Subcutaneous abdominal adipose tissue (tissue), 5 donors: Measurements from ENCODE around the gene FMN1.

ENCODE experiments used
- H3K27ac ChIP-seq: one replicate; pipeline ENCODE4 v1.7.0; 2013; ENCODE audit warnings: low read depth, mild to moderate bottlenecking, inconsistent platforms, low read length, moderate library complexity
- H3K27me3 ChIP-seq, 5 donors: one replicate each; pipeline ENCODE4 v1.7.0; 2013; ENCODE audit warnings: low read length in 5 of 5, inconsistent platforms in 1 of 5; ENCODE audit not compliant: control insufficient read depth in 5 of 5, insufficient read depth in 4 of 5
- H3K36me3 ChIP-seq, 5 donors: one replicate each; pipeline ENCODE4 v1.7.0; 2013; ENCODE audit warnings: low read length in 5 of 5; ENCODE audit not compliant: control insufficient read depth in 5 of 5, insufficient read depth in 5 of 5
- H3K4me1 ChIP-seq, 5 donors: one replicate each; pipeline ENCODE4 v1.7.0; 2013; ENCODE audit warnings: low read length in 5 of 5, mild to moderate bottlenecking in 3 of 5, moderate library complexity in 1 of 5; ENCODE audit not compliant: control insufficient read depth in 5 of 5, insufficient read depth in 5 of 5
- H3K4me3 ChIP-seq, 5 donors: one replicate each; pipeline ENCODE4 v1.7.0; 2013; ENCODE audit warnings: low read length in 5 of 5, low read depth in 1 of 5
- H3K9ac ChIP-seq, 5 donors: one replicate each; pipeline ENCODE4 v1.7.0; 2013; ENCODE audit warnings: low read length in 5 of 5, mild to moderate bottlenecking in 4 of 5, moderate library complexity in 3 of 5
- H3K9me3 ChIP-seq, 5 donors: one replicate each; pipeline ENCODE4 v1.7.0; 2013; ENCODE audit warnings: low read length in 5 of 5; ENCODE audit not compliant: control insufficient read depth in 5 of 5
- donor health status: healthy.
- donor health status: healthy.
- donor health status: healthy.
- donor health status: healthy.
- donor health status: healthy.

Gene FMN1

DNA sequence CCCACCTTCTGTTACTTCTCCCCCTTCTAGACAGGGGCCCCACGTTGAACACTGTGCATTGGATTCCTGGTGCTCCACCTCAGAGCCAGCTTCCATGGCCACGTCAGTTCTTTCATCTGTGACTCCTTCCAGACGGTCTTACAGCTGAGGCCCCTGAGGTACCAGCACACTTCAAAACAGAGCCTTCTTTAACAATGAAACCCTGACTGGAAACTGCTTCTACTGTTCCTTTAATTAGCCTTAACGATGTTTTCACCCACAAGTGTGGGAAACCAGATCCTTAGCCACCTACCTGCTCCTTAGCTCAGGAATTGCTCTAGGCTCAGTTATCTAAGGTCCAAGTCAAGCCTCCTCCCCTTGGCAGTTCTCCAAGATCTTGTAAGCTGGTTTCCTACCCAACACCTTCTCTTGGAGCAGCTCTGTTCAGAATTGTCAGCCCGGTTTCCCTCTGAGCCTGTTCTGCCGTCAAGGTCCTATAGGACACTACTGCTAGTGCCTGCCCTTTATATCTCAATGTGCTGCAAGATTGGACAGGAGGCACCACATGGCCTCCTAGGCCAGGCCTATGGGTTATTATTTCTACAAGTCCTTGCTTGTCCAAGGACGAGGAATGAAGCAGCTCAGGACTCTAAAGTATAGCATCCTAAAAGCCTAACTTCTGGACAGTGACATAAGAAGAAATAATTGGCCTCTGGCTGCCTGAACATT, 80.7 kb downstream of the FMN1 start:
- Histone ChIP-seq H3K4me3 (no peak overlapping the region), H3K27me3 (peaks cover 0 to 4% (median 0%) of the 10 kb centered on the region in 5 donors), H3K4me1 (no peaks in the 10 kb centered on the region), H3K36me3 (no peaks in the 10 kb centered on the region), H3K9me3 (no peaks in the 10 kb centered on the region), H3K9ac (no peak overlapping the region), H3K27ac (no peak overlapping the region)

DNA sequence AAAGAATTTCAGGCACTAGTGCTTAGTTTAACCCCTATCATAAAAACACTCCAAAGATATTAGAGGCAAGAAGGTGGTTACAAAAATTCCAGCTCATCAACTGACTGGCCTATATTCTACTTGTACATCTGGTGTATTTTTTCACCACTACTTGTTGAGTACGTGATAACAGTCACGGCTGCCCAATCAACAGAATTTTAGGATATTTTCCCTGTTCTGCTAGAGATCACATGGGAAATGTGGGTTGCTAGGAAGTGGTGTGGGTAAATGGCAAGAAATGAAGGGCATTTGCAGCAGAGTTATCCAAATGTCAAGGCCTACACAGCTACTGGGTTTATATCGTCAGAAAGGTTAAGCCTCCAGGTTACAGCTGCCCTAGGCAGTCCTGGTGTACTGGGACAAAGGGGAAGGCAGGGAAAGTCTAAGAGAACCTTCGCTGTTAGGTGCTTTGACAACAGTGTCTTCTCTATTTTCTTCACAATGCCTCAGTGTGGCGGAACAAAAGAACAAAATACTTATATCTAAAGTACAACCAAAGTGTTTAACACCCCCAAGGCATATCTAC, 81.9 kb downstream of the FMN1 start:
- no peak overlapping the region for H3K9ac ChIP-seq
- H3K9me3 ChIP-seq: no peaks in the 10 kb centered on the region
- peaks cover 0 to 4% (median 0%) of the 10 kb centered on the region in 5 donors for H3K27me3 ChIP-seq
- H3K27ac ChIP-seq: no peak overlapping the region
- H3K36me3 ChIP-seq: no peaks in the 10 kb centered on the region
- H3K4me1 ChIP-seq: no peaks in the 10 kb centered on the region
- H3K4me3 ChIP-seq: no peak overlapping the region

DNA sequence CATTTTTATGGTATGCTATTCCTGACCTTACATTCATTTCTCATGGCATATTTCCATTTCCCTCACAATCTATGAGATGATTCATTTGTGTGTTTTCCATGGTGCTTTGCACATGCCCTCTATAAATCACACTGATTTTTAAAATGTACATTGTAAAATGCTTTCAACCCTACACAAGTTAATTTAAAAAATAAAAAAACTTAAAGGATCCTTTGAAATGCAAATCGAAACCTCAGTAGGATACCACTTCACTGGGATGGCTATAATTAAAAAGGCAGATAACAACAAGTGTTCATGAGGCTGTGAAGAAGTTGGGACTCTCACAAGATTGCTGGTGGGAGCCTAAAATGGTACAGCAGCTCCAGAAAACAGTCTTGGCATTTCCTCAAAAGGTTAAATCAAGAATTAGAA, 83.5 kb downstream of the FMN1 start:
- no peak overlapping the region for H3K9ac ChIP-seq
- peaks cover 0 to 4% (median 0%) of the 10 kb centered on the region in 5 donors for H3K27me3 ChIP-seq
- no peaks in the 10 kb centered on the region for H3K36me3 ChIP-seq
- no peak overlapping the region for H3K27ac ChIP-seq
- no peaks in the 10 kb centered on the region for H3K4me1 ChIP-seq
- no peaks in the 10 kb centered on the region for H3K9me3 ChIP-seq
- no peak overlapping the region for H3K4me3 ChIP-seq

DNA sequence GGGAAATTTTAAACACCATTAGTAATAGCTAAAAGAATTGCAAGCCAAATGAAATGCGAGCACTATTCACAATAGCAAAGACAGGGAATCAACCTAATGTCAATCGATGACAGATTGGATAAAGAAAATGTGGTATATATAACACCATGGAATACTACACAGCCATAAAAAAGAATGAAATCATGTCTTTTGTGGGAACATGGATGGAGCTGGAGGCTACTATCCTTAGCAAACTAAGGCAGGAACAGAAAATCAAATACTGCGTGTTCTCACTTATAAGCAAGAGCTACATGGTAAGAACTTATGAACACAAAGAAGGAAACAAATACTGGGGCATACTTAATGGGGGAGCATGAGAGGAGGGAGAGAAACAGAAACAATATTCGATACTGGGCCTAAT, 85.2 kb downstream of the FMN1 start:
- Histone ChIP-seq H3K36me3 (no peaks in the 10 kb centered on the region), H3K9me3 (peaks cover 0 to 5% (median 0%) of the 10 kb centered on the region in 5 donors)

DNA sequence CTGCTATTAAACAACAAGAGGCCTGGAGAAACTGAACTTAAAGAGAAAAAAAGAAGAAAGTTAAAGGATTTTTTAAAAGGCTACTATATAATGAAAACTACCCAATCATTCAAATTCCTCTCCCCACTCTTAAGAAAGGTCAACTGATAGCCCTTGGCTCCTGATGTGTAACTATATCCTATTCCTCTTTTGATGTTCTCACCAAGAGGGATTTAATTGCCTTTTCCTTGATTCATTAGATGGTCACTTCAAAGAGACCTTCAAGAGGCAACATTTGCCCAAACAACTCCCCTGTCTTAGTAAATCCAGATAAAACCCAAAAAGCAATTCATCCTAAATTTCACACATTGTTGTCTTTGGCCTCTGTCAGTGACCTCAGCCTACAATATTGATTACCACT, 86.0 kb downstream of the FMN1 start:
- Histone ChIP-seq H3K9me3 (peaks cover 0 to 5% (median 0%) of the 10 kb centered on the region in 5 donors), H3K36me3 (no peaks in the 10 kb centered on the region), H3K9ac (no peak overlapping the region), H3K27me3 (no peaks in the 10 kb centered on the region), H3K4me3 (no peak overlapping the region), H3K27ac (no peak overlapping the region), H3K4me1 (no peaks in the 10 kb centered on the region)

More for the DNA sequence above, 85.2 kb downstream of the FMN1 start:
- Histone ChIP-seq H3K9ac (no peak overlapping the region), H3K4me3 (no peak overlapping the region), H3K4me1 (no peaks in the 10 kb centered on the region), H3K27me3 (peaks cover 0 to 4% (median 0%) of the 10 kb centered on the region in 5 donors), H3K27ac (no peak overlapping the region)

DNA sequence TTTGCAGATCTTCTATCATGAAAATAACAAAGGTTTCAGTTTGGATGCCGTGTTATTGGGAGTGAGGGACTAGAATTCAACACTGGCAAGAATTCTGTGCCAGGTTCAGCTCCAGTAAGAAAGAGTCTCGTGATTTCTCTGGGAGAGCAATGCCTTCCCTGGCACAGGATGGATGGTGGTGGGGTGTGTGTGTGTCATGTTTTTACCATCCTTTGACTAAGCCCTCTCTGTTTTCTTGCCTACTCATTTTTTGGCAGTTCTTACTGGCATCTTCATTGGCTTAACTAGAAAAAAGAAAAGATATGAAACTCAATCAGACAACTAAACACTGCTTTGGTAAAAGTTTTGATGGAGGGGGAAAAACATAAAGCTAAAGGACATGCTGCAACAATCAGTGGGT, 86.6 kb downstream of the FMN1 start:
- H3K27ac ChIP-seq: no peak overlapping the region
- H3K9ac ChIP-seq: no peak overlapping the region
- no peaks in the 10 kb centered on the region for H3K36me3 ChIP-seq
- H3K4me1 ChIP-seq: no peaks in the 10 kb centered on the region
- peaks cover 0 to 5% (median 0%) of the 10 kb centered on the region in 5 donors for H3K9me3 ChIP-seq
- no peak overlapping the region for H3K4me3 ChIP-seq
- H3K27me3 ChIP-seq: no peaks in the 10 kb centered on the region

DNA sequence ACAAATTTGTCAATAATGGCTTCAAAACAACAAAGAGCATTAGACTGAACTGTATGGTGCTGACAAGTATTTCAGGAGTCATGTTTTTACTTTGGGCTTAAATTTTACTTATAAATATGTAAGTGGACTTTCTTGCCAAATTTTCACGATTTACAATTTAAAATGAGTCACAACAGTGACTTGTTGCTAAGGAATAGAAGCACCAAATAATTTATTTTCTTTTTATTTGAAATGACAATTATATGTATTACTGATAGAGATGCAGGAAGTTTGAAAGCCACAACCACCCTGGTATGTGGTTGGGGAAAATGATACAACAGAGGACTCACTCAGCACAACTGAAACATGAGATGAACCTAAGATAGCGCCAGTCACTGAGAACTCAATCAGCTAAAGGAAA, 90.3 kb downstream of the FMN1 start:
- Histone ChIP-seq H3K27me3 (no peaks in the 10 kb centered on the region), H3K36me3 (no peaks in the 10 kb centered on the region), H3K4me3 (no peak overlapping the region), H3K27ac (no peak overlapping the region), H3K9ac (no peak overlapping the region), H3K9me3 (peaks cover 0 to 5% (median 0%) of the 10 kb centered on the region in 5 donors), H3K4me1 (no peaks in the 10 kb centered on the region)

DNA sequence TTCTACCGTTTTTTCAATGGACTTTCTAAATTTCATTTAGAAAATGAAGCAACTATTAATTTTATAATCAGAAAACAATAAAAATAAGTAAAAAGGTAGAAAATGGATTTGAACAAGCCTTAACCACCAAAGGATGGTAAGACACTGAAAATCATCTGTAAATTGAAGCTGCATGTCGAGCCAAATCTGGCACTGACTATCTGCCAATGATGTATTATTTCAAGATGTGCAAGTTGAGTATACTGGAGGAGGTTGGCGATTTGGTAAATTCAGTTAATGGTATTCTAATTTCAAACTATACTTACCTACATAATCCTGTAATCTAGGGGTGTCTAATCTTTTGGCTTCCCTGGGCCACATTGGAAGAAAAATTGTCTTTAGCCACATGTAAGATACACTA, 93.5 kb downstream of the FMN1 start:
- Histone ChIP-seq H3K36me3 (no peaks in the 10 kb centered on the region), H3K4me1 (no peaks in the 10 kb centered on the region), H3K9me3 (peaks cover 0 to 5% (median 0%) of the 10 kb centered on the region in 5 donors), H3K9ac (no peak overlapping the region), H3K27ac (no peak overlapping the region), H3K4me3 (no peak overlapping the region), H3K27me3 (no peaks in the 10 kb centered on the region)

DNA sequence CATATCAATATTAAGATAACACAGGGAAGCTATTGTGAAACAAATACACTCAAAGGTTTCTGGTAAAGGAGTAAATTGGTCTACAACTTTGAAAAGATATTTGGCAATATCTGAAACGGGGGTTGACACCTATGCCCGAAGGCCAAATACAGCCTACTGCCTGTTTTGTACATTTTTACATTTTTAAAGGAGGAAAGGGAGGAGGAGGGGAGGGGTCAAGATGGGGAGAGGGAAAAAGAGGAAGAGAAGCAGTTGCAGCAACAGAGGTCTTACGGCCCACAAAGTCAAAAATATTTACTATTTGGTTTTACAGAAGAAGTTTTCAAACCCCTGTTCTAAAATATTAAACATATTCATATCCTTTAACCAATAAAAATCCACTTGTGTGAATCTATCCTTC, 94.2 kb downstream of the FMN1 start:
- Histone ChIP-seq H3K4me1 (no peaks in the 10 kb centered on the region), H3K36me3 (no peaks in the 10 kb centered on the region), H3K4me3 (no peak overlapping the region), H3K9me3 (peaks cover 0 to under 1% (median 0%) of the 10 kb centered on the region in 5 donors), H3K9ac (no peak overlapping the region), H3K27ac (no peak overlapping the region), H3K27me3 (no peaks in the 10 kb centered on the region)

DNA sequence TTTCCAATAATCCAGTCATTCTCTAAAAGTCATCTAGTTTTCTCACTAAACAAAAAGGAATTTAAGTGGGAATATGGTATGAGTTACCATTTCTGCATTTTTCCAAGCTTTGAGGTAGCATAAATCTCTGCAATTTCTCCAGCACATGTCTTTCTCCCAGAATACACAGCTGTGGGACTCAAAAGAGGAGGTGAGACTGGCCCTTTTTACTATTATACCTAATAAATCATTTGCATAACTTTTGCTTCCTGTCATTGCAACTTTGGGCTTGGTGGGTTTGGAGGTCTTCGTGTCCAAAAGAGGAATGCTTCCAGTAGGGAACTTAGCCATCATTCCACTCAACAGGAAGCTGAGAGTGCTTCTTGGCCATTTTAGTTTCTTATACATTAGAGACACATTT, 94.8 kb downstream of the FMN1 start:
- Histone ChIP-seq H3K4me3 (no peak overlapping the region), H3K9ac (no peak overlapping the region), H3K27me3 (no peaks in the 10 kb centered on the region)

More for the DNA sequence above, 94.8 kb downstream of the FMN1 start:
- no peaks in the 10 kb centered on the region for H3K4me1 ChIP-seq
- H3K27ac ChIP-seq: no peak overlapping the region
- H3K36me3 ChIP-seq: no peaks in the 10 kb centered on the region
- H3K9me3 ChIP-seq: no peaks in the 10 kb centered on the region
